Ovary (tissue), 9 donors: ENCODE results near the gene SH3GL1. TPM values are rescaled to one million over a fixed set of nuclear protein-coding genes. Genes with fewer than 3 reads are reported as not detected.
"Not testable (repeated sequence)": the region's sequence is repeated elsewhere in the genome, so short reads cannot be mapped to it uniquely, and the experiment has no call there.

Experiments used
- DNase-seq, 5 donors: peaks; one replicate each; pipeline ENCODE4 v3.0.0-alpha.2; 2019 to 2020
- H3K27ac ChIP-seq, 2 donors: fragments of 200-600 bp; one replicate each; pipeline versions ENCODE4 v1.5.1 to v1.8.0; 2019 to 2022
- H3K27me3 ChIP-seq: fragments of 200-600 bp; one replicate; pipeline ENCODE4 v1.8.0; 2022
- H3K36me3 ChIP-seq: fragments of 200-600 bp; sonication (generic); one replicate; pipeline ENCODE4 v1.5.1; 2019
- H3K4me1 ChIP-seq: one replicate; pipeline ENCODE4 v1.8.1; 2013; ENCODE audit warnings: mild to moderate bottlenecking, moderate library complexity; ENCODE audit not compliant: insufficient read depth
- H3K4me3 ChIP-seq: fragments of 200-600 bp; sonication (generic); one replicate; pipeline ENCODE4 v1.5.1; 2017
- H3K9me3 ChIP-seq, 2 donors: fragments of 200-600 bp in 1 of 2; sonication (generic) in 1 of 2; one replicate each; pipeline versions ENCODE4 v1.5.1 to v1.8.1; 2013 to 2019; ENCODE audit warnings: mild to moderate bottlenecking in 1 of 2, moderate library complexity in 1 of 2
- EP300 ChIP-seq: sonication (generic); formaldehyde crosslinking; IDR thresholded peaks from one replicate; pipeline ENCODE4 v1.6.1; 2017; ENCODE audit warnings: antibody characterized with exemption
- POLR2A ChIP-seq: fragments of 450-650 bp; IDR thresholded peaks from one replicate; pipeline ENCODE4 v1.6.1; 2017; ENCODE audit warnings: antibody characterized with exemption, mild to moderate bottlenecking, moderate library complexity
- WGBS, 3 donors: extraction: QIAGEN DNeasy Blood & Tissue Kit in 1 of 3; methylation state at CpG; one replicate each; pipeline versions ENCODE4 v1.1.5 to v1.1.7; 2013 to 2017; 5-methylcytosine and 5-hydroxymethylcytosine counted together
- intact Hi-C, 4 donors: fragments of 100-400 bp; cut with DNase I; formaldehyde crosslinking; loops; one replicate each; pipeline versions ENCODE4 v1.11.0 to v1.15.1; 2022 to 2023
- polyA plus RNA-seq, 2 donors: library from polyadenylated mRNA; stranded (reverse); fragments of 200-250 nt in 1 of 2; fragments of 350-450 nt in 1 of 2; fragmentation: Illumina TruSeq in 1 of 2; extraction: RNeasy Lipid Tissue Mini Kit (QIAGEN cat#74804) in 1 of 2; gene quantifications; one replicate each; pipeline ENCODE4 v1.2.3, GENCODE V29; 2013 to 2014
- total RNA-seq, 7 donors: library from RNA; depleted of rRNA in 2 of 7; stranded (reverse); fragments of >200 nt in 2 of 7; fragmentation: NEBNext Ultra II Directional in 3 of 7; extraction: Animal tissue kit (Norgen Biotek cat#: 25700) in 3 of 7; gene quantifications; one replicate each; pipeline versions ENCODE4 v1.1.0 to v1.2.4, GENCODE V29; 2016 to 2023
- TF ChIP-seq, protein P1 (sequence below), 3 donors: fragments of 450-650 bp in 2 of 3; fragments of 200-600 bp in 1 of 3; IDR thresholded peaks; one replicate each; pipeline versions ENCODE4 v1.5.1 to v1.8.0; 2016 to 2022; ENCODE audit warnings: antibody characterized with exemption in 3 of 3, mild to moderate bottlenecking in 1 of 3
- donor health status: DM: no; HTN: no; CAD: no; lungs with moderate emphysema.
- donor health status: DM: no; HTN: no; CAD: no.
- donor health status: Bipolar disorder and iron deficiency.
- donor health status: DM: yes; HTN: yes; CAD: no.
- donor health status: DM: no; HTN: no; CAD: no.
- donor health status: DM: yes; HTN: yes; CAD: no.

SH3GL1 gene
- total and polyA plus RNA-seq, 9 donors = 6.9 to 88.6 (median 59.9) TPM

DNA sequence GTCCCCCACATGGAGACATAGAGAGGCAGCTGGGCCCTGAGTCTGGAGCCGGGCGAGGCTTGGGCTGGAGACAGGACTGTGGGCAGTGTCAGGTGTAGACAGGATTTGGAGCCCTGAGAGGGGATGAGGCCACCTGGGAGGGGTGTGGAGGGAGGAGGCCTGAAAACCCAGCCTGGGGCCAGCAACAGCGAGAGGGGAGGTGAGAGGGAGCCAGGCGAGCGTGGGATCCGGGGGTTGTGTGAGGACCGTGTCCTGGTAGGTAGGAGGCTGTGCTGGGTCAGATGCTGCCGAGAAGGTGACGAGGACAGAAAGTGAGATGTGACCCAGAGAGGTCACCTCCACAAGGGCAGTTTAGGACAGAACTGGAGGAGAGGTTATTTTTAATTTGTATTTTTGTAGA is 49.6 kb downstream of the SH3GL1 start:
- Histone ChIP-seq H3K27ac (no peak overlapping the region), H3K27me3 (no peaks in the 10 kb centered on the region), H3K9me3 (no peaks in the 10 kb centered on the region), H3K36me3 (no peaks in the 10 kb centered on the region), H3K4me1 (peaks cover 2% of the 10 kb centered on the region), H3K4me3 (no peak overlapping the region)
- intact Hi-C loops = loop anchor here in 1 of 4 donors (5.0 kb wide), 1 partner anchor 83 kb away; no protein-coding TSS in a partner anchor
- 92 to 95% (median 94%) methylated on average over 9 of the region's 9 CpGs for WGBS, 3 donors
- no peak for TF ChIP-seq POLR2A
- no peak for TF ChIP-seq EP300
- TF ChIP-seq, protein P1, sequence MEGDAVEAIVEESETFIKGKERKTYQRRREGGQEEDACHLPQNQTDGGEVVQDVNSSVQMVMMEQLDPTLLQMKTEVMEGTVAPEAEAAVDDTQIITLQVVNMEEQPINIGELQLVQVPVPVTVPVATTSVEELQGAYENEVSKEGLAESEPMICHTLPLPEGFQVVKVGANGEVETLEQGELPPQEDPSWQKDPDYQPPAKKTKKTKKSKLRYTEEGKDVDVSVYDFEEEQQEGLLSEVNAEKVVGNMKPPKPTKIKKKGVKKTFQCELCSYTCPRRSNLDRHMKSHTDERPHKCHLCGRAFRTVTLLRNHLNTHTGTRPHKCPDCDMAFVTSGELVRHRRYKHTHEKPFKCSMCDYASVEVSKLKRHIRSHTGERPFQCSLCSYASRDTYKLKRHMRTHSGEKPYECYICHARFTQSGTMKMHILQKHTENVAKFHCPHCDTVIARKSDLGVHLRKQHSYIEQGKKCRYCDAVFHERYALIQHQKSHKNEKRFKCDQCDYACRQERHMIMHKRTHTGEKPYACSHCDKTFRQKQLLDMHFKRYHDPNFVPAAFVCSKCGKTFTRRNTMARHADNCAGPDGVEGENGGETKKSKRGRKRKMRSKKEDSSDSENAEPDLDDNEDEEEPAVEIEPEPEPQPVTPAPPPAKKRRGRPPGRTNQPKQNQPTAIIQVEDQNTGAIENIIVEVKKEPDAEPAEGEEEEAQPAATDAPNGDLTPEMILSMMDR (IDR thresholded peaks at IDR 0.05) = no peak
- no peak for DNase-seq

DNA sequence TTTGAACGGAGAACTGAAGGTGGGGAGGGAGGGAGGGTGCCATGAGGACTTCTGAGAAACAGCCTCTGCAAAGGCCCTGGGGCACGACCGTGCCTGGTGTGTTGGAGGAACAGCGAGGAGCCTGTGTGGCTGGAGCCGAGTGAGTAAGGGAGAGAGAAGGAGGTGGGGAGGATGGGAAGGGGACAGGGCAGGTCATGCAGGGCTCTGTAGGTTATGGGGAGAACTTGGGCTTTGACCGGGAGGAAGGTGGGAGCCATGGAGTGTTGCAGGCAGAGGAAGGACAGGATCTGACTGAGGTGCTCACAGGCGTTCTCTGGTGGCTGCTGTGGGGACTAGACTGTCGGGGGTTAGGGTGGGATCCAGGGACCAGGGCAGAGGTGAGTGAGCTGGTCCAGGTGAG is 50.2 kb downstream of the SH3GL1 start:
- no peak overlapping the region for H3K27ac ChIP-seq
- TF ChIP-seq EP300 (no peak), POLR2A (no peak)
- no peaks in the 10 kb centered on the region for H3K27me3 ChIP-seq
- peaks cover 4% of the 10 kb centered on the region for H3K4me1 ChIP-seq
- no peaks in the 10 kb centered on the region for H3K36me3 ChIP-seq
- no peaks in the 10 kb centered on the region for H3K9me3 ChIP-seq
- 77 to 91% (median 81%) methylated on average over 8 of the region's 8 CpGs for WGBS, 3 donors
- H3K4me3 ChIP-seq = no peak overlapping the region
- no peak for DNase-seq
- intact Hi-C loops = loop anchor here in 1 of 4 donors (5.0 kb wide), 1 partner anchor 83 kb away; no protein-coding TSS in a partner anchor

DNA sequence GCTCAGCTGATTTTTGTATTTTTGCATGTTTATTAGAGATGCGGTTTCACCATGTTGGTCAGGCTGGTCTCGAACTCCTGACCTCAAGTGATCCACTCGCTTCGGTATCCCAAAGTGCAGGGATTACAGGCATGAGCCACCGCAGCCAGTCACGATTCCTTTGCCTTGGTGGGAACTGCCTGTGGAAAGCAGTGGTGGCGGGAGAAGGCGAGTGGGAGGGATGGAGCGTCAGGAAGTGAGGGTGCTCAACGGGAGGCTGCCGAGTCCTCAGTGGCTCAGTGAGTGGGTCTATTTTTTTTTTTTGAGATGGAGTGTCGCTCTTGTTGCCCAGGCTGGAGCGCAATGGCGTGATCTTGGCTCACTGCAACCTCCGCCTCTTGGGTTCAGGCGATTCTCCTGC is 51.1 kb downstream of the SH3GL1 start:
- not testable (repeated sequence) for DNase-seq, H3K4me3 ChIP-seq, H3K27ac ChIP-seq, H3K9me3 ChIP-seq, H3K36me3 ChIP-seq, H3K4me1 ChIP-seq, H3K27me3 ChIP-seq
- intact Hi-C loops = loop anchor here in 1 of 4 donors (10.0 kb wide), 1 partner anchor 84 kb away; no protein-coding TSS in a partner anchor
- 87 to 95% (median 90%) methylated on average over 16 of the region's 16 CpGs for WGBS, 3 donors

DNA sequence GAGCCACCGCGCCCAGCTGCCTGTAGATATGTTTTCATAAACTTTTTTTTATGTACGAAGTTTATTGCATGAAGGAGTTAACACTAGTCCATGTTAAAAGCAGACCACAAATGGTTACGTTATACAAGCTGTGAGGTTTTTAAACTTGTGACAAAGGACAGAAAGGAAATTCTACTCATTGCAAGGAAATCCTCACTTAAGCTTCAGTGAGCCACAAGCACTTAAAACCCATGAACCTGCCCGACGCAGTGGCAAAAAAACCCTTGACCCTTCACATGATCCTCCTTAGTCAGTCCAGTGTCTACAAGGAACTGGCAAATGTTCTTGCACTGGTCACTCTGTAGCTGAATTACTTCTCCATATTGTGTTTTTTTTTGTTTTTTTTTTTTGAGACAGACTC is 52.8 kb downstream of the SH3GL1 start:
- Histone ChIP-seq H3K9me3 (no peaks in the 10 kb centered on the region), H3K27me3 (no peaks in the 10 kb centered on the region), H3K4me3 (no peak overlapping the region), H3K27ac (no peak overlapping the region), H3K4me1 (peaks cover 2% of the 10 kb centered on the region), H3K36me3 (no peaks in the 10 kb centered on the region)
- 80 to 86% (median 81%) methylated on average over 6 of the region's 6 CpGs for WGBS, 3 donors
- intact Hi-C loops = loop anchor here in 1 of 4 donors (10.0 kb wide), 1 partner anchor 83 kb away; no protein-coding TSS in a partner anchor
- TF ChIP-seq POLR2A (no peak), EP300 (no peak)
- TF ChIP-seq, protein P1 (IDR thresholded peaks at IDR 0.05) = no peak
- DNase-seq = no peak

DNA sequence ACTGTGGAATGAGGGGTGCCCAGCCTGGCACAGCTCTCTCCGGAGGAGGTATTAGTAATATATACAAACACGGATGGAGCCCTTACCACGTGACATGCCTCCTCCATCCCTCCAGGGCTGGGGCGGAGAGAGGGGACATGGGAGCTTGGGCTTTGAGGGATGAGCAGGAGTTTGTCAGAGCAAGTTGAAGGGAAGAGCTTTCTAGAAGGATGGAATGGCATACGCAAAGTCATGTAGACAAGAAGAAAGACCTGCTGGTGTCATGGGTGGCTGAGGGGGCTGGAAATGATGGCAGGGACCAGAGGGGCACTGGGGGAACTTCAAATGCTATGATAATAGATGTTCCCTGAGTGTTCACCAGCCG is 54.3 kb downstream of the SH3GL1 start:
- peaks cover 5% of the 10 kb centered on the region for H3K4me1 ChIP-seq
- intact Hi-C loops = loop anchor here in 1 of 4 donors (10.0 kb wide), 1 partner anchor 81 kb away; no protein-coding TSS in a partner anchor
- DNase-seq = no peak
- H3K9me3 ChIP-seq = no peaks in the 10 kb centered on the region
- H3K27me3 ChIP-seq = no peaks in the 10 kb centered on the region
- H3K36me3 ChIP-seq = no peaks in the 10 kb centered on the region
- no peak overlapping the region for H3K4me3 ChIP-seq
- 87 to 90% (median 89%) methylated on average over 6 of the region's 6 CpGs for whole genome bisulfite sequencing, 3 donors
- TF ChIP-seq, protein P1 (IDR thresholded peaks at IDR 0.05) = no peak
- TF ChIP-seq EP300 (no peak), POLR2A (no peak)
- no peak overlapping the region for H3K27ac ChIP-seq
